HCT116 (cell line): Measurements from ENCODE around the gene CTSE. TPM values are rescaled to one million over a fixed set of nuclear protein-coding genes. Genes with fewer than 3 reads are reported as not detected.

Source experiments
- ATAC-seq: fragments of 200-7000 bp; cut with Tn5 transposase; 2 replicates; pipeline ENCODE4 v1.9.1; 2020; ENCODE audit warnings: mild to moderate bottlenecking, moderate library complexity
- BruUV-seq: library from RNA; stranded (reverse); fragments of 400-500 nt; replicated peaks from 2 replicates; lab custom pipeline; 2021; lab: Mats Ljungman, UMichigan
- CTCF ChIA-PET: fragments of 300-600 bp; sonication (Branson Sonifier 250); formaldehyde crosslinking; loops from one replicate; lab custom pipeline; 2021; ENCODE audit warnings: antibody characterized with exemption; lab: Charles Lee
- POLR2A ChIA-PET: fragments of 300-600, 350-600 bp; sonication (Branson Sonifier 250); formaldehyde crosslinking; loops from one replicate; lab custom pipeline; 2021; ENCODE audit warnings: antibody characterized with exemption; lab: Charles Lee
- RAD21 ChIA-PET, 2 experiments: fragments of 300-600 bp; sonication (Branson Sonifier 250); formaldehyde crosslinking; loops; one replicate each; lab custom pipeline; 2023; ENCODE audit warnings: low total read pairs in 2 of 2; ENCODE audit not compliant: uncharacterized antibody in 2 of 2, unreplicated experiment in 2 of 2, low non-redundant PET in 1 of 2; lab: Charles Lee
- DNase-seq: peaks from one replicate; pipeline ENCODE4 v3.0.0-alpha.2; 2010; ENCODE audit warnings: low read depth, low spot score
- H2AFZ ChIP-seq: fragments of 200-600 bp; shearing (Covaris generic), sonication (generic); 2 replicates; pipeline ENCODE4 v1.6.1; 2017; ENCODE audit warnings: low read depth, mixed run types, mixed read lengths, antibody characterized with exemption, low read length; ENCODE audit not compliant: poor library complexity, severe bottlenecking
- H3K27ac ChIP-seq: 2 replicates; pipeline ENCODE4 v1.5.1; 2012; ENCODE audit warnings: low read depth, low read length
- H3K27me3 ChIP-seq: fragments of 200-600 bp; sonication (generic); 2 replicates; pipeline ENCODE4 v1.6.1; 2016; ENCODE audit warnings: mixed run types, low read length, mixed read lengths; ENCODE audit not compliant: insufficient read depth
- H3K36me3 ChIP-seq, 2 experiments: fragments of 200-500 bp in 1 of 2; fragments of 200-600 bp in 1 of 2; sonication (Bioruptor generic) in 1 of 2; sonication (generic) in 1 of 2; 2 replicates each; pipeline versions ENCODE4 v1.5.1 to v1.6.1; 2014 to 2016; ENCODE audit warnings: low read length in 2 of 2, inconsistent platforms in 1 of 2, mixed read lengths in 1 of 2, mixed run types in 1 of 2; ENCODE audit not compliant: insufficient read depth in 2 of 2, control insufficient read depth in 1 of 2
- H3K4me1 ChIP-seq, 2 experiments: fragments of 200-600 bp in 1 of 2; sonication (generic) in 1 of 2; 2 replicates each; pipeline versions ENCODE4 v1.5.1 to v1.6.1; 2012 to 2017; ENCODE audit warnings: low read length in 2 of 2, inconsistent platforms in 1 of 2, mild to moderate bottlenecking in 1 of 2, mixed read lengths in 1 of 2, mixed run types in 1 of 2, moderate library complexity in 1 of 2; ENCODE audit not compliant: insufficient read depth in 2 of 2, control insufficient read depth in 1 of 2
- H3K4me2 ChIP-seq: fragments of 200-600 bp; sonication (generic); 2 replicates; pipeline ENCODE4 v1.6.1; 2017; ENCODE audit warnings: mixed run types, low read length, mixed read lengths
- H3K4me3 ChIP-seq, 2 experiments: fragments of 200-600 bp in 1 of 2; sonication (generic) in 1 of 2; replicated peaks in 1 of 2; 2 replicates each; pipeline ENCODE4 v1.5.1; 2011 to 2016; ENCODE audit warnings: low read length in 2 of 2, control low read depth in 1 of 2, low read depth in 1 of 2, mild to moderate bottlenecking in 1 of 2, mixed read lengths in 1 of 2, mixed run types in 1 of 2
- H3K79me2 ChIP-seq: fragments of 200-600 bp; sonication (generic); 2 replicates; pipeline ENCODE4 v1.6.1; 2017; ENCODE audit warnings: mild to moderate bottlenecking, mixed run types, low read length, moderate library complexity, mixed read lengths; ENCODE audit not compliant: insufficient read depth
- H3K9ac ChIP-seq: fragments of 200-600 bp; sonication (generic); 2 replicates; pipeline ENCODE4 v1.6.1; 2016; ENCODE audit warnings: low read length, mixed read lengths
- H3K9me2 ChIP-seq: fragments of 200-600 bp; sonication (generic), shearing (Covaris generic); 2 replicates; pipeline ENCODE4 v1.6.1; 2017; ENCODE audit warnings: mixed run types, mild to moderate bottlenecking, moderate library complexity; ENCODE audit not compliant: insufficient read depth
- H3K9me3 ChIP-seq, 2 experiments: fragments of 200-500 bp in 1 of 2; fragments of 200-600 bp in 1 of 2; sonication (Bioruptor generic) in 1 of 2; sonication (generic) in 1 of 2; 2 replicates each; pipeline ENCODE4 v1.6.1; 2014 to 2017; ENCODE audit warnings: low read length in 2 of 2, mixed read lengths in 2 of 2, inconsistent platforms in 1 of 2, low read depth in 1 of 2, mild to moderate bottlenecking in 1 of 2, mixed run types in 1 of 2, moderate library complexity in 1 of 2; ENCODE audit not compliant: control insufficient read depth in 1 of 2, insufficient read depth in 1 of 2
- H4K20me1 ChIP-seq: fragments of 200-600 bp; sonication (generic), shearing (Covaris generic); 2 replicates; pipeline ENCODE4 v1.6.1; 2017; ENCODE audit warnings: mixed run types, mild to moderate bottlenecking, moderate library complexity; ENCODE audit not compliant: insufficient read depth
- CBX3 ChIP-seq: IDR thresholded peaks from 2 replicates; pipeline ENCODE4 v1.6.1; 2012; ENCODE audit warnings: low read depth
- CEBPB ChIP-seq: IDR thresholded peaks from 2 replicates; pipeline ENCODE4 v1.6.1; 2012; ENCODE audit warnings: low read depth
- EGR1 ChIP-seq: IDR thresholded peaks from 2 replicates; pipeline ENCODE4 v1.6.1; 2012; ENCODE audit warnings: low read depth
- EZH2phosphoT487 ChIP-seq: fragments of 200-600 bp; IDR thresholded peaks from 2 replicates; pipeline ENCODE4 v1.6.1; 2018; ENCODE audit warnings: antibody characterized with exemption, borderline replicate concordance
- JUND ChIP-seq: IDR thresholded peaks from 2 replicates; pipeline ENCODE4 v1.6.1; 2012
- POLR2A ChIP-seq: IDR thresholded peaks from 2 replicates; pipeline ENCODE4 v1.7.0; 2011; ENCODE audit warnings: borderline replicate concordance; ENCODE audit not compliant: insufficient read depth, insufficient read length; ENCODE audit errors: extremely low read depth
- POLR2AphosphoS5 ChIP-seq: IDR thresholded peaks from 2 replicates; pipeline ENCODE4 v1.6.1; 2011; ENCODE audit warnings: mild to moderate bottlenecking, low read depth, low read length, moderate library complexity
- SP1 ChIP-seq: IDR thresholded peaks from 2 replicates; pipeline ENCODE4 v1.6.1; 2012; ENCODE audit warnings: low read depth
- TCF7L2 ChIP-seq: IDR thresholded peaks from 2 replicates; pipeline ENCODE4 v1.7.0; 2011; ENCODE audit warnings: borderline replicate concordance, inconsistent platforms; ENCODE audit not compliant: insufficient read depth, insufficient read length; ENCODE audit errors: extremely low read depth
- YY1 ChIP-seq: IDR thresholded peaks from 2 replicates; pipeline ENCODE4 v1.6.1; 2011; ENCODE audit warnings: low read length, low read depth, moderate library complexity, mild to moderate bottlenecking; ENCODE audit not compliant: insufficient replicate concordance; ENCODE audit errors: extremely low read depth
- ZBTB33 ChIP-seq: IDR thresholded peaks from 2 replicates; pipeline ENCODE4 v1.6.1; 2011; ENCODE audit warnings: mild to moderate bottlenecking, low read length, moderate library complexity; ENCODE audit not compliant: insufficient replicate concordance; ENCODE audit errors: extremely low read depth
- ZNF274 ChIP-seq: fragments of 200-500 bp; sonication (Bioruptor generic); IDR thresholded peaks from 2 replicates; pipeline ENCODE4 v1.6.1; 2014; ENCODE audit warnings: mild to moderate bottlenecking, low read depth, low read length, inconsistent platforms
- intact Hi-C: fragments of 100-400 bp; cut with micrococcal nuclease; formaldehyde crosslinking; loops from 2 replicates; pipeline ENCODE4 v1.10.0; 2022
- total RNA-seq: library from RNA; stranded (reverse); gene quantifications from one replicate; pipeline ENCODE4 v1.2.1, GENCODE V29; 2021; ENCODE audit not compliant: unreplicated experiment
- TF ChIP-seq, protein P1 (sequence below), 3 experiments: fragments of 200-600 bp in 1 of 3; sonication (generic) in 1 of 3; IDR thresholded peaks in 2 of 3; conservative IDR thresholded peaks in 1 of 3; 2 replicates each; pipeline ENCODE4 v1.5.1; 2012 to 2017; ENCODE audit warnings: low read depth in 2 of 3, low read length in 2 of 3, antibody characterized with exemption in 1 of 3, borderline replicate concordance in 1 of 3, control low read depth in 1 of 3, mild to moderate bottlenecking in 1 of 3, mixed read lengths in 1 of 3, mixed run types in 1 of 3, moderate library complexity in 1 of 3; ENCODE audit not compliant: insufficient read depth in 1 of 3
- TF ChIP-seq, protein P2 (sequence below): IDR thresholded peaks from 2 replicates; pipeline ENCODE4 v1.6.1; 2012

Gene CTSE
- total RNA-seq, 1 experiment from 2014 or later = 0.12 TPM

DNA sequence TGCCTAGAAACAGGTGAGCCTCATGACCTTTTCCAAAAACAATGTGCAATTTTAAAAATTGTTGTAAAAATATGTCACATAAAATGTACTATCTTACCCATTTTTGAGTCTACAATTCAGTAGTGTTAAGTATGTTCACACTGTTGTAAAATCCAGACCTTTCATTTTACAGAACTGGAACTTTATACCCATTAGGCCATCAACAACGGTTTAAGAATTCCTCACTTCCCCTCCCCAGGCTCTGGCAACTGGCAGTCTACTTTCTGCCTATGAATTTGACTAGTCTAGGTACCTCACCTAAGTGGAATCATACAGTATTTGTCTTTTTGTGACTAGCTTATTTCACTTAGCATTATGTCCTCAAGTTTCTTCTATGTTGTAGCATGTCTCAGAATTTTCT is 8.6 kb downstream of the CTSE start:
- H3K4me3 ChIP-seq = no peak overlapping the region
- no peak overlapping the region for H2AFZ ChIP-seq
- no peaks in the 10 kb centered on the region for H3K27me3 ChIP-seq
- intact Hi-C loops = no loop called here
- no peaks in the 10 kb centered on the region for H3K9me2 ChIP-seq
- no peak for DNase-seq
- H3K4me2 ChIP-seq = no peak overlapping the region
- no peaks in the 10 kb centered on the region for H4K20me1 ChIP-seq
- no TSS peak for BruUV-seq
- ATAC-seq = no peak
- ChIA-PET CTCF (no interaction called here), POLR2A (no interaction called here), RAD21 (no interaction called here)
- H3K27ac ChIP-seq = no peak overlapping the region
- no peaks in the 10 kb centered on the region for H3K36me3 ChIP-seq
- no peaks in the 10 kb centered on the region for H3K9me3 ChIP-seq
- no peaks in the 10 kb centered on the region for H3K79me2 ChIP-seq
- no peak overlapping the region for H3K9ac ChIP-seq
- H3K4me1 ChIP-seq = peaks cover 0 to 2% of the 10 kb centered on the region in 2 experiments; a peak in 1 of 4 replicates
- no peak for TF ChIP-seq EZH2phosphoT487
- no peak for TF ChIP-seq CBX3
- TF ChIP-seq POLR2AphosphoS5 = no peak
- TF ChIP-seq, protein P1, sequence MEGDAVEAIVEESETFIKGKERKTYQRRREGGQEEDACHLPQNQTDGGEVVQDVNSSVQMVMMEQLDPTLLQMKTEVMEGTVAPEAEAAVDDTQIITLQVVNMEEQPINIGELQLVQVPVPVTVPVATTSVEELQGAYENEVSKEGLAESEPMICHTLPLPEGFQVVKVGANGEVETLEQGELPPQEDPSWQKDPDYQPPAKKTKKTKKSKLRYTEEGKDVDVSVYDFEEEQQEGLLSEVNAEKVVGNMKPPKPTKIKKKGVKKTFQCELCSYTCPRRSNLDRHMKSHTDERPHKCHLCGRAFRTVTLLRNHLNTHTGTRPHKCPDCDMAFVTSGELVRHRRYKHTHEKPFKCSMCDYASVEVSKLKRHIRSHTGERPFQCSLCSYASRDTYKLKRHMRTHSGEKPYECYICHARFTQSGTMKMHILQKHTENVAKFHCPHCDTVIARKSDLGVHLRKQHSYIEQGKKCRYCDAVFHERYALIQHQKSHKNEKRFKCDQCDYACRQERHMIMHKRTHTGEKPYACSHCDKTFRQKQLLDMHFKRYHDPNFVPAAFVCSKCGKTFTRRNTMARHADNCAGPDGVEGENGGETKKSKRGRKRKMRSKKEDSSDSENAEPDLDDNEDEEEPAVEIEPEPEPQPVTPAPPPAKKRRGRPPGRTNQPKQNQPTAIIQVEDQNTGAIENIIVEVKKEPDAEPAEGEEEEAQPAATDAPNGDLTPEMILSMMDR (IDR thresholded peaks at IDR 0.05 in 2 of 3, conservative IDR thresholded peaks at IDR 0.05 in 1 of 3; ENCODE audit: borderline replicate concordance in 1 of 3, insufficient read depth in 1 of 3, low read depth in 2 of 3, low read length in 2 of 3) = no peak
- no peak for TF ChIP-seq TCF7L2
- TF ChIP-seq YY1 = no peak
- TF ChIP-seq EGR1 = no peak
- TF ChIP-seq SP1 = no peak
- TF ChIP-seq ZNF274 = no peak
- no peak for TF ChIP-seq ZBTB33
- TF ChIP-seq JUND = no peak
- no peak for TF ChIP-seq POLR2A
- TF ChIP-seq, protein P2, sequence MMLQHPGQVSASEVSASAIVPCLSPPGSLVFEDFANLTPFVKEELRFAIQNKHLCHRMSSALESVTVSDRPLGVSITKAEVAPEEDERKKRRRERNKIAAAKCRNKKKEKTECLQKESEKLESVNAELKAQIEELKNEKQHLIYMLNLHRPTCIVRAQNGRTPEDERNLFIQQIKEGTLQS = no peak
- no peak for TF ChIP-seq CEBPB
